ENCODE data around the gene OLA1.

Gene OLA1

DNA sequence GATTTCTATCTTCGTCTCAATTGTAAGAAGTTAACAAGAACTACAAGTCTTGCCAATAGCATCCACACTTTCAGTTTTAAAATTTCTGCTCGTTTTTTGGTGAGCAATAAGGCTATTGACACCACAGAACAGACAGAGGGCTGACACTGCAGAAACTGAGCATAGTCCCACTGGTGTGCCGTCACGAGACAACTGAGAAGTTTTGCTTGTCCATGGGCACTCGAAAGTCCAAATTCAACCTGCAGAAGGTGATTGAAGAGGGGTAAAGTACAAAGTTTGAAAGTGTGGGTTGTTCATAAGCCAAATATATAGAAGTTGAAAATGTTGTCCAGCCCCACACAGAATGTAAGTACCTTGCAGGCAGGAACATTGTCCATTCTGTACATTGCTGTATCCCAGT lies 219.4 kb downstream of the OLA1 start:
- no peak for DNase-seq

DNA sequence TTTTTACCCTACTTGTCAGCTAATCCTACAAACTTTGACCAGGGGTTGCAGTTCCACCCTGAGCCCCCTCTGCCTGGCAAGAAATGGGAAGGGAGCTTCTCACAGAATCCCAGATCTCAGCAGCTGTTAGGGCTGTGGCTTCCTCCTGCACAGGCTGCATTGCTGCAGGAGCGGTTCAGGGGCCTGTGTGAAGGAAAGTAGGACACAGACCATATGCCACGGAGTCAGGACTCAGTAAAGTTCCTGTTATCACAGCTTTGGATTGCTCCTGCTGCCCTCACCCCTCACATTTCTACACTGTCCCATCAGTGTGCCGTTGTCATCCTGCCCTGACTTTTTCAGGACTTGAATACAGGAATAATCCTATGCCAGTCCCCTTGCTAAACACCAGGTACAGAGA lies 220.4 kb downstream of the OLA1 start:
- no peak for DNase-seq

DNA sequence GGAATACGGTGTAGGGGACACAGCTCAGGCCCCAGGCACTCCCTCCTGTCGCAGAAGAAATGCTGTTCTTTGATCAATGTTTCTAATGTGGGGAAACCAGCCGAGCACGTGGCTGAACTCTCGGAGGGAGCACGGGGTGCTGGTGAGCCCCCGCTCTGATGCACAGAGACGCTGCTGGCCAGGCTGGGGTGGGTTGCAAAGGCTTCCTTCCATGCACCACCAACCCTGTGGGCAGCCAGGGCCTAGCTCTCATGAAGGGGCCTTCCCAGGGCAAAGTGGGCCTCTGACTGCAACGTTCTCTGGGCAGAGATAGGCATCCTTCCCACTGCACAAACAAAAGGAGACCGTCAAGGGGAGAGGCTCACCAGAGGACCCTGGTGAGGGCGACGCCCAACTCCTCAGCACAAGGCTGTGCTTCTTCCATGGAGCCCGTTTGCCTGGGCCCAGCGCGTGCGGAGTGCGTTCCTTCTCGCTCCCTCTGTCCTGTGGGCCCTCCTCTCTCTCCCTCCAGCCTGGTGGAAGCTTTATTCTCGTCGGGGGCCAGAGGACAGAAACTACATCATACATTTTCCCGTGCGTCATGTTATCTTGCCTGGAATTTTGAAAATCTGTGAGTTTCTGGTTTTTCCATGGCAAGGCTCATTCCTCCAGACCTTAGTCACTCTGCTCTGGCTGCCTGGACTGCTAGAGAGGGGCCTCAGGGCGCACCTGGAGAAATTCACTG lies 222.0 kb downstream of the OLA1 start:
- no peak for DNase-seq

DNA sequence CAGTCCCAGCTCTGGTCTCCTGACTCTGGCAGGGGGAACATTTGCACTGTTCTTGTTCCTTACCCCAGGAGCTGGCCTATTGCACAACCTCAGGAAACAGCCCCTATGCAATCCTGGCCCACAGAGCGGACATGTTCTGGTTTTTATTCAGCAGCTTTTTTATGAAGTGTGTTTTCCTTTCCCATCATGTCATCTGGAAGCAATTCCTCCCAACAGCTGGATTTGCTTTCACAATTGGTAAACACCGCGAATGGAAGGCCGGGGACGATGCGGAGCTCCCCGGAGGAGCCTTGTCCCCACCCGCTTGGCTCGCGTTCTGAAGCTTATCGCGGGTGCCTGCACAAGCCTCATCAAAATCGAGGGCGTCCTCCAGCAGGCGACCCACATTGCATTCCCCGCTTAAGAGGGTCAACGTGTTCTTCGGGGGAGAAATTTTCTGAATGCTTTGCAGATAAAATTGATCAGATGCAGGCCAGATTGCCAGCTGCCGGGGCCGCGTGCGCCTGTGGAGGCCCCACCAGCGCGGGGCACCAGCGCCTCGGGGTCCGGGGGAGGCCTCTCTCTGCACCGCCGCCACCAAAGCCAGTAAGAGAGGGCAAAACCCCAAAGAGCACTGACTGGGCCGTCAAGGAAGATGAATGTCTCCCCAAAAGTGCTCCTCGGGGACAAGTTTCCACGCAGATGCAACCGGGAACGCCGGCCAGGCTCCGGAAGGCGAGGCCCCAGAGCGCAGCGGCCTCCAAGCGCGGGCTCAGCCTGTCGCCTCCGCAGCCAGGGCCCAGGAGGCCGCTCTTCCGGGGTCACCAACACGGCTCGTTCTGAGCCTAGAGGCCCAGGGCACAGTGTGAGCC lies 222.8 kb downstream of the OLA1 start:
- no peak for DNase-seq

- no peak for DNase-seq
These were observed 223.6 kb downstream of the OLA1 start for GRCh38 chr2:174024524-174025270.

GRCh38 chr2:174023591-174024523 lies 224.5 kb downstream of the OLA1 start:
- DNase-seq, result no peak

All from hematopoietic multipotent progenitor cell treated with erythropoietin and hydrocortisone succinate and interleukin-3 and kit ligand, for 8 days (in vitro differentiated cells).